ENCODE measurements around the gene MED22.
"Not testable (repeated sequence)": the region's sequence is repeated elsewhere in the genome, so short reads cannot be mapped to it uniquely, and the experiment has no call there.

MED22 gene

DNA sequence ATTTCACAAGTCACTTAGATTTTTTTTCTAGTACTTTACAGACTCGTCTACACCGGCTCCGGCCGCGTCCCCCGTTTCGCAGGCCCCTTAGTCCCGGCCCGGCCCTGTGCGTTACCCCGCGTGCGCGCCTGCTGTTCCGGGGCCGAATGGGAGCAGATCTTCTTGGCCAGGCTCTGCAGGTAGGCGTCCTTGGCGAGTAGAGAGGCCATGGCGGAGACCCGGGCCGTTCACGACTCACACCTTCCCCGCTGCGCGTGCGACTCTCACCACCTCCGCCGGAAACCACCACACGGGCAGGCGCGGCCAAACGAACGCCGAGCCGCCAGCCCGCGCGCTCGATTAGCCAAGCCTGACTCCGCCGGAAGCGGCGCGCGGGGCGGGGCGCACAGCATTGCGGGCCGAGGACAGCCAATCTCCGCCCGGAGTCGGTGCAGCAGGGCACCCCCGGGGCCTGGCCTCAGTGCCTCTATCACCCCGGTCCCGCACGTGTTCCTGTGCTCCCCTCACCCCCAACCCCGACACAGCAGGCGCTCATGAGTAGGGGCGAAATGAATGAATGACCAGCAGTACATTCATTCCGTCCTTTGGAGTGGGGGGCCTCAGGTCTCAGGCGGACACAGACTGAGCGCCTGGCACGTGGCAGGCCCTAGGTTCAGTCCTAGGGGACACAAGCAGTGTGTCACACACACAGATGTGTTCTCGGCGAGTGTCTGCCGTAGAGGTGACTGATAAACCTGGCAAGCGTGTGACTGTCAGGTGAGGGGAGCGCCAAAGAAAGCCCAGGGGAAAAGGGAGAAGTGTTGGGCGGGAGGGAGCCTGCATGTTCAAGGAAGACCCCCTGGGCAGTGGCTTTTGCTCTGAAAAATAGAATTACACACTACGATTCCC lies 11.8 kb downstream of the MED22 start, which contains the start of gene SURF6:
Gene SURF6, minus strand, starts transcription at position 265 of the 888 bp plus-strand sequence. Its CDS starts 56 bp downstream, at position 209.
- Histone ChIP-seq H3K9me2 (replicated peaks; ENCODE audit: control insufficient read depth, low read length) (no peaks in the 10 kb centered on the region), H3F3A (ENCODE audit: control insufficient read depth, insufficient read depth) (peaks cover 16% of the 10 kb centered on the region), H3K79me2 (ENCODE audit: control insufficient read depth, low read length) (peaks cover 37% of the 10 kb centered on the region), H3K36me3 (ENCODE audit: control insufficient read depth, low read length) (peaks cover 66% of the 10 kb centered on the region), H4K20me1 (ENCODE audit: control insufficient read depth, insufficient read depth, low read depth, low read length) (peaks cover 10% of the 10 kb centered on the region; the same call in 1 of the 2 replicates), H3K4me3 (ENCODE audit: low read length) (peak within 1 kb of the TSS; percentile 80), H3K9me3 (ENCODE audit: control insufficient read depth, insufficient read depth, low read length) (no peaks in the 10 kb centered on the region), H3K27me3 (ENCODE audit: control insufficient read depth, low read length) (no peaks in the 10 kb centered on the region), H3K4me2 (ENCODE audit: low read length) (peak within 1 kb of the TSS; percentile 83), H3K27ac (ENCODE audit: low read depth, low read length) (peak within 1 kb of the TSS; percentile 65), H3K4me1 (ENCODE audit: control insufficient read depth, low read length) (peaks cover 41% of the 10 kb centered on the region)
- TF ChIP-seq EZH2phosphoT487 (IDR thresholded peaks at IDR 0.05; ENCODE audit: borderline replicate concordance, low read length), result no peak
- TF ChIP-seq, protein P1, sequence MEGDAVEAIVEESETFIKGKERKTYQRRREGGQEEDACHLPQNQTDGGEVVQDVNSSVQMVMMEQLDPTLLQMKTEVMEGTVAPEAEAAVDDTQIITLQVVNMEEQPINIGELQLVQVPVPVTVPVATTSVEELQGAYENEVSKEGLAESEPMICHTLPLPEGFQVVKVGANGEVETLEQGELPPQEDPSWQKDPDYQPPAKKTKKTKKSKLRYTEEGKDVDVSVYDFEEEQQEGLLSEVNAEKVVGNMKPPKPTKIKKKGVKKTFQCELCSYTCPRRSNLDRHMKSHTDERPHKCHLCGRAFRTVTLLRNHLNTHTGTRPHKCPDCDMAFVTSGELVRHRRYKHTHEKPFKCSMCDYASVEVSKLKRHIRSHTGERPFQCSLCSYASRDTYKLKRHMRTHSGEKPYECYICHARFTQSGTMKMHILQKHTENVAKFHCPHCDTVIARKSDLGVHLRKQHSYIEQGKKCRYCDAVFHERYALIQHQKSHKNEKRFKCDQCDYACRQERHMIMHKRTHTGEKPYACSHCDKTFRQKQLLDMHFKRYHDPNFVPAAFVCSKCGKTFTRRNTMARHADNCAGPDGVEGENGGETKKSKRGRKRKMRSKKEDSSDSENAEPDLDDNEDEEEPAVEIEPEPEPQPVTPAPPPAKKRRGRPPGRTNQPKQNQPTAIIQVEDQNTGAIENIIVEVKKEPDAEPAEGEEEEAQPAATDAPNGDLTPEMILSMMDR (IDR thresholded peaks at IDR 0.05; ENCODE audit: low read depth, low read length, poor library complexity, severe bottlenecking), result no peak

DNA sequence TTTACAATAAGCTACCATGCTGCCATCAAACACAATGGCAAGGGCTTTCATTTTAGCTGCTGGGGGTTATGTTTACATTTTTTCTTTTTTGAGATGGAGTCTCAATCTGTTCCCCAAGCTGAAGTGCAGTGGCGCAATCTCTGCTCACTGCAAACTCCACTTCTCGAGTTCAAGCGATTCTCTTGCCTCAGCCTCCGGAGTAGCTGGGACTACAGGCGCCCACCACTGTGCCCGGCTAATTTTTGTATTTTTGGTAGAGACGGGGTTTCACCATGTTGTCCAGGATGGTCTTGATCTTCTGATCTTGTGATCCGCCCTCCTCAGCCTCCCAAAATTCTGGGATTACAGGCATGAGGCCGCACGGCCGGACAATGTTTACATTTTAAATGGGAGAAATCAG lies 13.0 kb downstream of the MED22 start:
- H3K27me3 ChIP-seq (ENCODE audit: control insufficient read depth, low read length); H3K9me3 ChIP-seq (ENCODE audit: control insufficient read depth, insufficient read depth, low read length); H4K20me1 ChIP-seq (ENCODE audit: control insufficient read depth, insufficient read depth, low read depth, low read length); H3K9me2 ChIP-seq (replicated peaks; ENCODE audit: control insufficient read depth, low read length): not testable (repeated sequence)
- H3K36me3 ChIP-seq (ENCODE audit: control insufficient read depth, low read length), result peaks cover 62% of the 10 kb centered on the region
- H3K4me3 ChIP-seq (ENCODE audit: low read length), result peak overlapping the region; percentile 80
- peaks cover 15% of the 10 kb centered on the region for H3F3A ChIP-seq (ENCODE audit: control insufficient read depth, insufficient read depth)
- H3K4me1 ChIP-seq (ENCODE audit: control insufficient read depth, low read length), result peaks cover 28% of the 10 kb centered on the region
- peak overlapping the region; percentile 65; the same call in 1 of the 2 replicates for H3K27ac ChIP-seq (ENCODE audit: low read depth, low read length)
- H3K79me2 ChIP-seq (ENCODE audit: control insufficient read depth, low read length), result peaks cover 37% of the 10 kb centered on the region
- peak overlapping the region; percentile 83 for H3K4me2 ChIP-seq (ENCODE audit: low read length)

DNA sequence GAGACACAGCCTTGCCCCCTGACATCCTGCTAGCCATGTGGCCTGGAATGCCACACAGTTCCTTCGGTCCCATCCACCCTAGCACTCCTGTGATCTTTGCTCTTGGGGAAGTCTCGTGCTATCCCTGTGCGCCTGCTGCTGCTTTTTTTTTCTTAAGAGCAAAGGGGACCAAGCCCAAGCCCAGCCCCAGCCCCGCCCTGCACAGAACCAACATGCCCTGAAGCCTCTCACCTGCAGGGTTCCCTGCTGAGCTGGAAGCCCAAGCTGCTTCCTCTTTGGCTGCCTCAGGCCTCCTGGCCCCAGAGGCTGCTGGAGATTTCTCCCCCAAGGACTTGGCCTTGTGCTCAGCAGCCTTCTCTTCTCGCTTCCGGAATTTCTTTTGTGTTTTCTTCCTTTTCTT lies 13.8 kb downstream of the MED22 start:
- Histone ChIP-seq H4K20me1 (ENCODE audit: control insufficient read depth, insufficient read depth, low read depth, low read length) (peaks cover 10% of the 10 kb centered on the region; the same call in 1 of the 2 replicates), H3F3A (ENCODE audit: control insufficient read depth, insufficient read depth) (peaks cover 12% of the 10 kb centered on the region), H3K9me2 (replicated peaks; ENCODE audit: control insufficient read depth, low read length) (no peaks in the 10 kb centered on the region), H3K4me3 (ENCODE audit: low read length) (peak overlapping the region; percentile 80), H3K4me2 (ENCODE audit: low read length) (peak overlapping the region; percentile 83), H3K4me1 (ENCODE audit: control insufficient read depth, low read length) (peaks cover 23% of the 10 kb centered on the region), H3K79me2 (ENCODE audit: control insufficient read depth, low read length) (peaks cover 37% of the 10 kb centered on the region), H3K27me3 (ENCODE audit: control insufficient read depth, low read length) (no peaks in the 10 kb centered on the region), H3K27ac (ENCODE audit: low read depth, low read length) (no peak overlapping the region), H3K9me3 (ENCODE audit: control insufficient read depth, insufficient read depth, low read length) (no peaks in the 10 kb centered on the region), H3K36me3 (ENCODE audit: control insufficient read depth, low read length) (peaks cover 58% of the 10 kb centered on the region)
- TF ChIP-seq, protein P1 (IDR thresholded peaks at IDR 0.05; ENCODE audit: low read depth, low read length, poor library complexity, severe bottlenecking), result no peak
- no peak for TF ChIP-seq EZH2phosphoT487 (IDR thresholded peaks at IDR 0.05; ENCODE audit: borderline replicate concordance, low read length)

- Histone ChIP-seq H4K20me1 (ENCODE audit: control insufficient read depth, insufficient read depth, low read depth, low read length) (peaks cover 12% of the 10 kb centered on the region), H3K9me3 (ENCODE audit: control insufficient read depth, insufficient read depth, low read length) (no peaks in the 10 kb centered on the region), H3K9me2 (replicated peaks; ENCODE audit: control insufficient read depth, low read length) (no peaks in the 10 kb centered on the region), H3F3A (ENCODE audit: control insufficient read depth, insufficient read depth) (peaks cover 7% of the 10 kb centered on the region), H3K27me3 (ENCODE audit: control insufficient read depth, low read length) (no peaks in the 10 kb centered on the region), H3K4me3 (ENCODE audit: low read length) (no peak overlapping the region), H3K79me2 (ENCODE audit: control insufficient read depth, low read length) (peaks cover 37% of the 10 kb centered on the region), H3K36me3 (ENCODE audit: control insufficient read depth, low read length) (peaks cover 54% of the 10 kb centered on the region), H3K4me1 (ENCODE audit: control insufficient read depth, low read length) (peaks cover 23% of the 10 kb centered on the region), H3K4me2 (ENCODE audit: low read length) (no peak overlapping the region), H3K27ac (ENCODE audit: low read depth, low read length) (no peak overlapping the region)
- TF ChIP-seq EZH2phosphoT487 (IDR thresholded peaks at IDR 0.05; ENCODE audit: borderline replicate concordance, low read length), result no peak
- TF ChIP-seq, protein P1 (IDR thresholded peaks at IDR 0.05; ENCODE audit: low read depth, low read length, poor library complexity, severe bottlenecking), result no peak
Observed at GRCh38 chr9:133333566-133333965, 14.4 kb downstream of the MED22 start.

All from DOHH2 (cell line).